ENCODE results near the gene TMEM130.

- TF ChIP-seq EZH2 (IDR thresholded peaks at IDR 0.05; ENCODE audit: borderline replicate concordance) (no peak), CTCF (IDR thresholded peaks at IDR 0.05; ENCODE audit: poor library complexity) (peak; percentile 96)
Observed at GRCh38 chr7:98841179-98841997, 28.4 kb downstream of the TMEM130 start.
